NCI-H510A treated with DMSO at 0.1 percent for 48 hours (cell line): ENCODE measurements around the gene ODF4.
"Not testable (repeated sequence)": the region's sequence is repeated elsewhere in the genome, so short reads cannot be mapped to it uniquely, and the experiment has no call there.

Source experiments
- DNase-seq: peaks from one replicate; lab custom pipeline; 2025; lab: John Stamatoyannopoulos, UW

Gene ODF4

DNA sequence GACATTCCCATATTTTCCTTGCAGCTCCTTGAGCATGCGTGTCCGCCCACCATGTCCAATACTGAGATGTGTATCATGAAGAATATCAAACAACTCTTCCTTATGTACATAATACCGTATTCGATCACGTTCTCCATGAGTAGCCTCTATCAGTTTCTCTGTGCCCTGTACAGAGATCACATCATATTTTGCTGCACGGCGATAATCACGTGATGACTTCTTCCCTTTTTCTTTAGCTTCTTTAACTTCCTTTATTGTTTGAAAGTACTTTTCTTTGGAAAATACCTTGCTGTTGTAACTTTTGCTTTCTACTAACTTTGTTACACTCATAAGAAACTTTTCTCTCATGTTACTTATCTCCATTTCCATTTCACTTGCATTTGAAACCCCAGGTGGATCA is 30.3 kb downstream of the ODF4 start:
- no peak for DNase-seq

- DNase-seq: no peak
Observed at GRCh38 chr17:8371786-8372185, 32.1 kb downstream of the ODF4 start.

DNA sequence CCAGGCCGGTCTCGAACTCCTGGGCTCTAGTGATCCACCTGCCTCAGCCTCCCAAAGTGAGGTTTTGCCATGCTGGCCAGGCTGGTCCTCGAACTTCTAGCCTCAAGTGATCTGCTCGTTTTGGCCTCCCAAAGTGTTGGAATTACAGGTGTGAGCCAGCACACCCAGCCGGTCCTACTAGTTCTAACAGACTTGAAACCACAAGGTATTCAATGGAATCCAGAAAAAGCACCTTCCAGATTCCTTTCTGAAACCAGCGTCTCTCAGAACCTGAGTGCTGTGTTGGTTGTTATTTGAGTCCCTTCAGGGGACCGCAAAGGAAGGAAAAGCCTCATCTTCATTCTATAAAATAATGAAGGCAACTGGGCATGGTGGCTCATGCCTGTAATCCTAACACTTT is 32.8 kb downstream of the ODF4 start:
- DNase-seq: no peak

- not testable (repeated sequence) for DNase-seq
Observed at GRCh38 chr17:8373856-8374255, 34.2 kb downstream of the ODF4 start.

- DNase-seq: peak; percentile 47
Observed at GRCh38 chr17:8375738-8376259, 36.2 kb downstream of the ODF4 start.

GRCh38 chr17:8376271-8377067 is 36.8 kb downstream of the ODF4 start, which contains the start of gene KRABD2:
Gene KRABD2, minus strand, starts transcription at chr17:8376704.
- peak; percentile 88 for DNase-seq

GRCh38 chr17:8377422-8377821 is 37.8 kb downstream of the ODF4 start:
- no peak for DNase-seq

DNA sequence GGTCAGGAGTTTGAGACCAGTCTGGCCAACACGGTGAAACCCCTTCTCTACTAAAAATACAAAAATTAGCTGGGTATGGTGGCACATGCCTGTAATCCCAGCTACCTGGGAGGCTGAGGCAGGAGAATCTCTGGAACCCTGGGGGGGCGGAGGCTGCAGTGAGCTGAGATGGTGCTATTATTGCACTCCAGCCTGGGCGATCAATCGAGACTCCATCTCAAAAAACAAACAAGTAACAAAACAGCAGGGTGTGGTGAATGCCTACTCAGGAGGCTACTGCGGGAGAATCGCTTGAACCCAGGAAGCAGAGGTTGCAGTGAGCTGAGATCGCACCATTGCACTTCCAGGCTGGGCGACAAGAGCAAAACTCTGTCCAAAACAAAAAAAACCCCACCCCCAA is 38.5 kb downstream of the ODF4 start:
- DNase-seq: not testable (repeated sequence)

DNA sequence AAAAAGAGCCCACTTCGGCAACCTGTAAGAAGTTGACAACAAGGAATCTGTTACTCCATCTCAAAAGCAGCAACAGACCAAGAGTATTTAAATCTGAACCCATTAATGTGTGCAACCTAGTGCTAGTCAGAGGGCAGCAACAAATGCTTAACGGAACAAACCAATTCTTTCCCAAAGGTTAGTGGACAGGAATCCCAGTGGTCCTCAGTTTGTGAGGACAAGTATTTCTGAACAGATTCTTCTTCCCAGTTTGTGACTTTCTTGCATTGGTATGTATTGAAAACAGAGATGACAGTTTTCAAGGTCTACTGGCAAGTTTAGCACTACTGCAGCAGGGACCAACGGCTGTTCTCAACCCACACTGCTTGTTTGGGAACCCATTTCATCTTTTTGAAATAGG is 40.4 kb downstream of the ODF4 start:
- no peak for DNase-seq

DNA sequence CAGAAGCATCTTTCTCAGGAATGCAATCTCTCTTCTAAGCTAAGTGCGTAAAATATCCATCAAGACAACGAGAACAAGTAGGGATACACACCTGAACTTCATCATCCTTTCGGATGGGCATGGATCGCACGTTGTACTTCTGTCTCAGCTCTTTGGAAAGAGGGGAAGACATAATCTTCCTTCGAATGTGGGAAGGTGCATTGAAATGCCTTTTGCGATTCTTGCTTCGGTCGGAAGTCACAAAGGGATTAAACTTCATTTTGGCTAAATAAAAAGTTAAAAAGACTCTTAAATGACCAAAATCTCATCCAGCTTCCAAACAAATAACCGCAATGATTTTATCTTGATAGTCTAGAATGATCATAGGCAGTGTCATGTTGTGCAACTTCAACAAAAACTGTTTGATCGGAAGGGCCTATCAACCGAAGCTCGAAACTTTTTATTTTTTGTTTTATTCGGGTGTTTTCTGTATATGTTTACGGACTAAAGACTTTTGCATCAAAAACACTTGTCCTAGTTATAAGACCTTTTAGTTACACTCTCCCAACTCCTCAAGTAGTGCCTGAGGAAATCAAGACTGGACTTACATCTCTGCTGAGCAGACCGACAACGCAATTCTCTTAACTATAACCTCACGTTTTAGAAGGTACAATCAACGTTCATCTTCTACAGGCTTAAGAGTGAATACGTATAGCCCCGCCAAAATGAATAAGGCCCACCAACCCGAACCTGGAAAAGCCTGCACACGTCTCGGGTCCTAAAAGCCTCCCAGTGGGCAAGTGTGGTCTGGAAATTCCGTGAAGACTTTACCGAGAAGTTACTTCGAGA is 42.6 kb downstream of the ODF4 start:
- no peak for DNase-seq

DNA sequence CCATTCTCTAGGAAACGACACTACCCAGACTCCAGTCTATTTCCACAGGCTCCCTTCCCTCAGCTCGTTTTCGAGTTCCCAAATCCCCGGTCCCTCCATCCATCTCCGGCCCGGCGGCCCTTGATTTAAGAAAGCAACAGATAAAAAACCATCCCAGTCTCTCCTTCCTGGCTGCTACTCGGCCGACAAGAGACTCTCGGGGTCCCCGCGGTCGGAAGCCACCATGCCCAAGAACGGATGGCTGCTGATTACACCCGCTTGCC is 43.2 kb downstream of the ODF4 start:
- no peak for DNase-seq

DNA sequence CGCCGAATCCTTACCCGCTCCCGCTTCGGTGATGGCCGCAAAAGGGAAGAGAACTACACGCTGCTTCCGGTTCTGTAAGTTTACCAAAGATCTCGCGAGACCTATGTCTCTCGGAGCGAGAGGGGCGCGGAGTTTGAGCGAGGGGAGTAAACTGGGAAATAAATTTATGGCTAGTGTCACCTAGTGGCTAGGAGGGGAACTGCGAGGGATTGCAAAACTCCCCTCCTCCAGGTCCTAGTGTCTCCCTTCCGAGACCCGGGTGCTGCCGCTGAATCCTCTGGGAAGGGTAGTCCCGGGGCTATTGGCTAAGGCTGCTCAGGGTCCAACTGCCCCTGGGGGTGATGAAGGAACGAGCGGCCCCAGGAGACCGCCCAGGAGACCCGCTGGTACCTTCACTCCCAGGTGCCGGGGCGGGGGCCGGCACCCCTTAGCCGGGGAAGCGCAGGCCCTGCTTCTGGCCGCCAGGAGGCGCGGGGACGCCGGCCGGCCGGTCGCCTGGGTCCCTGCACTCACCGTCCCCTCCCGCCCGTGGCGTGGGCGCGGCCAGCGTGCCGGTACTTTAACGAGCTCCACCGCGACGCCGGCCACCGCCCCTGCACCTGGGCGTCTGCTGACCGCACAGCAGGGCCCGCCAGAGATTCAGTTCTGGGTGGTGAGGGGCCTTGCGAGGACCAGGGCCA is 43.6 kb downstream of the ODF4 start, which contains the start of gene RPL26:
TSS of gene RPL26 (minus strand) at position 51 of the 680 bp plus-strand sequence. CDS start 883 bp downstream, outside the sequence.
- peak; percentile 95 for DNase-seq

GRCh38 chr17:8384801-8385378 is 45.2 kb downstream of the ODF4 start:
- DNase-seq: no peak

DNA sequence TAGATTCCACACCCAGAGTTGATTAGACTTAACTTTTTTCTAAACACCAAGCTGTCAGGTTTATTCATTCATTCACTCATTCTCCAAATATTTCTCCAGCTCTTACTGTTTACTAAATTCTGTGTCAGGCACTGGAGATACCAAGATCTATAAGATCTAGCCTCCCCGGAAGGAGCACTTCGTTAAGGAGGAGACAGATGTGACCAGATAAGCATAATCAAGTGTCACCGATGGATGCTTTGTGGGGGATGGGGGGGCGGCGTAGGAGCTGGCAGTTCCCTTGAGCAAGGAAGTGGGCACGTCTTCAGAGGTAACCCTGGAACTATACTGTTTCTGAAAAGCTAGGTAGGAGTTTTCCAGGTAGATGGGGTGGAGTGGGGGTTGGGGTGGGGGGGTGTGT is 47.2 kb downstream of the ODF4 start:
- DNase-seq: no peak

GRCh38 chr17:8387914-8388651 is 48.4 kb downstream of the ODF4 start:
- DNase-seq: no peak

DNA sequence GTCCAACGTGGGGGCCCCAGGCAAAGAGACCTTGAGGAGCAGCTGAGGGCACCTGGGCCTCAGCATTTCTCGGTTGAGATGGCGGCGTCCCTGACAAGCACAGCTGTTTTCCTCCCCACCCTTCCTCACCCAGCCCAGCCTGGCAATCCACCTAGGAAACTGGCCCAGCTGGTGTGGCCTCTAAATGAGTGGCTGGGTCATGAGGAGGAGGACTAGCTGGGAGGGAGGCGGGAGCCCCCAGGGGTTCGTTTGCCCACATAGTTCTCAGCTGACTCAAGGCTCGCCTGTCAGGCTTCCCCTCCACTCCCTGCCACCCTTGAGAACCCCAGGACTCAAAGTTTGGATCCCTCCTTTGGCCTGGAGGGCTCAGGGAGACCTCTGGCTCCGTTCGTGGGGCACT is 52.1 kb downstream of the ODF4 start:
- no peak for DNase-seq

DNA sequence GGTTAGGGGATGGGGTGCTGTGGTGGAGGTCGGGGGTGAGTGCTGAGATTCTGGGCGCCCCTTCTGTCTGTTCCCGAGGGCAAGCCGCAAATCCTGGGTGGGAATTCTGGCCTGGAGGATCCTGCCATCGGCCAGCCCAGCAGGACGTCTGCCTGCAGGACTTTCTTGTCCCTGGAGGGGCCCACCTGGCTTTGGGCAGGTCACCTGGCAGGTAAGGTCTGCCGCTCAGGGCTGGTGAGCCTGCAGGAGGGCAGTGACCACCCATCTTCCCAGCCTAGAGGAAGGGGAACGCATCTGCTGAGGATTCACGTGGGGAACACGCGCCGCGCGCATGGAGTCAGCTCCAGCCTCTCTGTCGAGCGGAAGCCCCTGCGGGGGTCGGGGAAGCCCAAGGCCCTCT is 52.6 kb downstream of the ODF4 start:
- no peak for DNase-seq

GRCh38 chr17:8392674-8393469 is 53.2 kb downstream of the ODF4 start:
- DNase-seq: no peak

DNA sequence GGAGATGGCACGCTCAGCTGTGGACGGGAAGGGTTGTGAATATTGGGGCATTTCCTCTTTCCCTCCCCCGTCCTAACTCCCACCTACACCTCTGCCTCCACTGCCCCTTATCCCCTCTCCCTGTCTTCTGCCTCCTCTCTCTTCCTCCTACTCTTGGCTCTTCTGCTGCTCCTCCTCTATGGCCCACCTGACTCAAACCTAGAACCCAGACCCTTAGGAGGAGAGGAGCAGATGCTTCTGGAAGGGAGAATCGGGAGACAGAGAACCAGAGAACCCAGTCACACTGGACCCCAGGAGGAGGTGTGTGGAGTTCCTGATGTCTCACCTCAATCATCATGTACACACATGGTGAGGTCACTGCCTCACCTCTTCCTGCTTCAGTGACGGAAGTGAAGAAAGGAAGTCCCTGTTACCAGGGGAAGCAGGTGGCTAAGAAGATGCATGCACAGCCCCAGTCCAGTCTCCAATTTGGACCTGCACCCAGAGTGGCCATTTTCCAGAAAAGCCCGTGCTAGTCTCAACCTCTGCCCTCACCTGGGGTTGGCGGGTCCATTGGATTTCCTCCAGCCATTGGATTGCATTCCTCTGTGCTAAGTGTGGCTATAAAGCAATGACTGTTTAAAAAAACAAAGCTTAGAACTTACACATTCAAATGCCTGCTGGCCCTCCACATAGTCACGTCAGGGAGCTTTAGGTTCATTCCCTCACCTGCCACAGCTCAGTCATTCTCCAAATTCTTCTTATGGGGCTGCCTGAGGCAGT is 54.0 kb downstream of the ODF4 start:
- no peak for DNase-seq

- not testable (repeated sequence) for DNase-seq
Observed at GRCh38 chr17:8394497-8394896, 54.9 kb downstream of the ODF4 start.
